Measurements from ENCODE around the gene CEBPA.

Gene CEBPA

DNA sequence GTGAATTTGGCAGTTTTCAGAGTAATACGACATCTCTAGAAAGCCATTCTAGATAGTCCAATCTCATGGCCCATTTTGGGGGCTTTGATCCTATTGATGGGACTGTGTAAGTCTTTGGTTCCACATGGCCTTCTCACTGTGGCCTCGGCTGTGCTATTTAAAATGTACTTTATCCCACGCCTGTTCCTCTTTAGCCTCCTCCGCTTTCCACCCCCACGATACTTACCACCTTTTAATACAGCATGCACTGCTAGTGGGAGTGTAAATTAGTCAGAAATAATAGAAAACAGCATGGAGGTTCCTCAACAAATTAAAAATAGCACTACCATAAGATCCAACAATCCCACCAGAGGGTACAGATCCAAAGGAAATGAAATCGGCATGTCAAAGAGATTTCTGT, 42.8 kb upstream of the CEBPA start:
- Histone ChIP-seq H3K9me2 (replicated peaks; ENCODE audit: insufficient read depth, low read length) (no peaks in the 10 kb centered on the region), H3K36me3 (ENCODE audit: low read length) (no peaks in the 10 kb centered on the region), H3K9me3 (ENCODE audit: insufficient read depth, low read length) (no peaks in the 10 kb centered on the region), H3F3A (ENCODE audit: insufficient read depth) (no peaks in the 10 kb centered on the region), H3K4me3 (ENCODE audit: insufficient read depth, low read length, poor library complexity, severe bottlenecking) (no peak overlapping the region), H3K79me2 (ENCODE audit: insufficient read depth, low read length) (no peaks in the 10 kb centered on the region), H3K9ac (ENCODE audit: low read length) (no peak overlapping the region), H3K4me2 (ENCODE audit: low read depth, low read length, poor library complexity, severe bottlenecking) (no peak overlapping the region), H3K27ac (ENCODE audit: low read depth, low read length) (no peak overlapping the region), H4K20me1 (ENCODE audit: low read depth, low read length) (no peaks in the 10 kb centered on the region), H2AFZ (ENCODE audit: low read depth, low read length, severe bottlenecking) (no peak overlapping the region), H3K27me3 (ENCODE audit: low read length) (no peaks in the 10 kb centered on the region)
- TF ChIP-seq EZH2phosphoT487 (conservative IDR thresholded peaks at IDR 0.05; ENCODE audit: low read length): no peak
- TF ChIP-seq, protein P1, sequence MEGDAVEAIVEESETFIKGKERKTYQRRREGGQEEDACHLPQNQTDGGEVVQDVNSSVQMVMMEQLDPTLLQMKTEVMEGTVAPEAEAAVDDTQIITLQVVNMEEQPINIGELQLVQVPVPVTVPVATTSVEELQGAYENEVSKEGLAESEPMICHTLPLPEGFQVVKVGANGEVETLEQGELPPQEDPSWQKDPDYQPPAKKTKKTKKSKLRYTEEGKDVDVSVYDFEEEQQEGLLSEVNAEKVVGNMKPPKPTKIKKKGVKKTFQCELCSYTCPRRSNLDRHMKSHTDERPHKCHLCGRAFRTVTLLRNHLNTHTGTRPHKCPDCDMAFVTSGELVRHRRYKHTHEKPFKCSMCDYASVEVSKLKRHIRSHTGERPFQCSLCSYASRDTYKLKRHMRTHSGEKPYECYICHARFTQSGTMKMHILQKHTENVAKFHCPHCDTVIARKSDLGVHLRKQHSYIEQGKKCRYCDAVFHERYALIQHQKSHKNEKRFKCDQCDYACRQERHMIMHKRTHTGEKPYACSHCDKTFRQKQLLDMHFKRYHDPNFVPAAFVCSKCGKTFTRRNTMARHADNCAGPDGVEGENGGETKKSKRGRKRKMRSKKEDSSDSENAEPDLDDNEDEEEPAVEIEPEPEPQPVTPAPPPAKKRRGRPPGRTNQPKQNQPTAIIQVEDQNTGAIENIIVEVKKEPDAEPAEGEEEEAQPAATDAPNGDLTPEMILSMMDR (IDR thresholded peaks at IDR 0.05; ENCODE audit: insufficient read depth, low read length, poor library complexity, severe bottlenecking): no peak

DNA sequence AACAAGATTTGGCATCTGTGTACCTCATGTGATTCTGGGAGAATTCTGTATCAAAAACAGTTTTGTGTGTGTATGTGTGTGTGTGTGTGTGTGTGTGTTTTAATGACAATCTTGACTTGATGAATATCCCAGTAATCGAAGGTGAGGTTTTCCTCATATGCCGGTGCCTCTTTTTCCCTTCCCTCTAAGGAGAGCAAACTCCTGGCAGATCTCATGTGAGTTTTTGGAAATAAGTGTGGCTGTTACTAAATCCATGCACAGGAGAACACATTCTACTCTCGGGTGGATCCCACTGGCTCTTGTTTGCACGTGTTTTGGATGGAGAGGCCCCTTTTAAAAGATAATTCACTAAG, 42.2 kb upstream of the CEBPA start:
- TF ChIP-seq, protein P1 (IDR thresholded peaks at IDR 0.05; ENCODE audit: insufficient read depth, low read length, poor library complexity, severe bottlenecking): no peak
- TF ChIP-seq EZH2phosphoT487 (conservative IDR thresholded peaks at IDR 0.05; ENCODE audit: low read length): no peak
- H3F3A ChIP-seq (ENCODE audit: insufficient read depth): no peaks in the 10 kb centered on the region
- no peaks in the 10 kb centered on the region for H3K9me3 ChIP-seq (ENCODE audit: insufficient read depth, low read length)
- no peak overlapping the region for H2AFZ ChIP-seq (ENCODE audit: low read depth, low read length, severe bottlenecking)
- H3K27ac ChIP-seq (ENCODE audit: low read depth, low read length): no peak overlapping the region
- H3K27me3 ChIP-seq (ENCODE audit: low read length): no peaks in the 10 kb centered on the region
- H3K79me2 ChIP-seq (ENCODE audit: insufficient read depth, low read length): no peaks in the 10 kb centered on the region
- H3K9ac ChIP-seq (ENCODE audit: low read length): no peak overlapping the region
- no peaks in the 10 kb centered on the region for H3K36me3 ChIP-seq (ENCODE audit: low read length)
- H3K4me3 ChIP-seq (ENCODE audit: insufficient read depth, low read length, poor library complexity, severe bottlenecking): no peak overlapping the region
- no peaks in the 10 kb centered on the region for H3K9me2 ChIP-seq (replicated peaks; ENCODE audit: insufficient read depth, low read length)
- H4K20me1 ChIP-seq (ENCODE audit: low read depth, low read length): no peaks in the 10 kb centered on the region
- H3K4me2 ChIP-seq (ENCODE audit: low read depth, low read length, poor library complexity, severe bottlenecking): no peak overlapping the region

DNA sequence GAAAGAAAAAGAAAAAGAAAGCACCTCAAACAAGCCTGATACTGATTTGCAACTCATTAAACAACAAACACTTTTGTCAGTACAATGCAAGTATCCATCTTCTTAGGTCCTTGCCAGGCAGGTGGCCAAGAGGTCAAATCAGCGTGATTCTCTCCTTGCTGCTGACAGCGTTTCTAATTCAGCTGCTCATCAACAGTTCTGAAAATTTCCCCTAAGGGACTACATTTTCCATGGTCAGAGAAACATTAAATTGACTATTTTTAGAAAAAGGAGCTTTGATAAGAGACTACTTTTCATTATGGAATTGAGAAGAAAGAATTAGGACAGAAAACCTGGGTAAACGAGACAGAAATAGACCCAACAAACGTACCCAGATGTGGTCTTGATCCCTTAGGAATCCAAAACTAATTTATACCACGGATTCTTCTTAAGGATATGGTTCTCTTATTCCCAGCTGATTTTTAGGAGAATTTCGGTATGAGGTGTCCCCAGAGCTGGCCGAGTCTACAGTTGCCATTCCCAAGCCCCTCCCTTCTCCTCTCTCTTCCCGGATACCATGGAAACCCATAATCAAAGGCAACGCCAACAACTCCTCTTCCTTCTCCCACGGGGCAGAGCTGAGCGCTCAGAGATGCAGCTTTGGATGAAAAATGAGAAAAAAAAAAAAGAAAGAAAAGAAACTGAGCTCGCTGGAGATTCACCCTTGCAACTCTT, 41.7 kb upstream of the CEBPA start:
- H3K27ac ChIP-seq (ENCODE audit: low read depth, low read length): no peak overlapping the region
- no peak overlapping the region for H3K4me2 ChIP-seq (ENCODE audit: low read depth, low read length, poor library complexity, severe bottlenecking)
- no peaks in the 10 kb centered on the region for H3K36me3 ChIP-seq (ENCODE audit: low read length)
- H3F3A ChIP-seq (ENCODE audit: insufficient read depth): no peaks in the 10 kb centered on the region
- no peak overlapping the region for H2AFZ ChIP-seq (ENCODE audit: low read depth, low read length, severe bottlenecking)
- no peaks in the 10 kb centered on the region for H3K27me3 ChIP-seq (ENCODE audit: low read length)
- H3K4me3 ChIP-seq (ENCODE audit: insufficient read depth, low read length, poor library complexity, severe bottlenecking): no peak overlapping the region
- H3K79me2 ChIP-seq (ENCODE audit: insufficient read depth, low read length): no peaks in the 10 kb centered on the region
- no peak overlapping the region for H3K9ac ChIP-seq (ENCODE audit: low read length)
- H3K9me3 ChIP-seq (ENCODE audit: insufficient read depth, low read length): no peaks in the 10 kb centered on the region
- H4K20me1 ChIP-seq (ENCODE audit: low read depth, low read length): no peaks in the 10 kb centered on the region
- H3K9me2 ChIP-seq (replicated peaks; ENCODE audit: insufficient read depth, low read length): no peaks in the 10 kb centered on the region
- no peak for TF ChIP-seq EZH2phosphoT487 (conservative IDR thresholded peaks at IDR 0.05; ENCODE audit: low read length)
- TF ChIP-seq, protein P1 (IDR thresholded peaks at IDR 0.05; ENCODE audit: insufficient read depth, low read length, poor library complexity, severe bottlenecking): no peak

Data from SU-DHL-6 (cell line).